H9 (cell line): ENCODE data around the gene SPECC1L. TPM values are rescaled to one million over a fixed set of nuclear protein-coding genes. Genes with fewer than 3 reads are reported as not detected.

Experiments
- DNase-seq: peaks from one replicate; pipeline ENCODE4 v3.0.0-alpha.2; 2017
- H2AFZ ChIP-seq: one replicate; pipeline ENCODE4 v1.6.1; 2013; ENCODE audit warnings: mild to moderate bottlenecking, low read length, control low read depth, moderate library complexity
- H2AK5ac ChIP-seq: 2 replicates; pipeline ENCODE4 v1.6.1; 2013; ENCODE audit warnings: low read length, control low read depth, mixed read lengths; ENCODE audit not compliant: insufficient read length
- H2BK120ac ChIP-seq: one replicate; pipeline ENCODE4 v1.6.1; 2013; ENCODE audit warnings: low read depth, mild to moderate bottlenecking, low read length, control low read depth, inconsistent platforms; ENCODE audit not compliant: poor library complexity, severe bottlenecking
- H2BK12ac ChIP-seq: 2 replicates; pipeline ENCODE4 v1.6.1; 2013; ENCODE audit warnings: low read length, control low read depth, mixed read lengths, low read depth; ENCODE audit not compliant: insufficient read length
- H2BK15ac ChIP-seq: 2 replicates; pipeline ENCODE4 v1.6.1; 2013; ENCODE audit warnings: low read depth, low read length, control low read depth
- H2BK20ac ChIP-seq: one replicate; pipeline ENCODE4 v1.6.1; 2013; ENCODE audit warnings: low read depth, mild to moderate bottlenecking, low read length, control low read depth, inconsistent platforms; ENCODE audit not compliant: poor library complexity, severe bottlenecking
- H2BK5ac ChIP-seq: 2 replicates; pipeline ENCODE4 v1.6.1; 2013; ENCODE audit warnings: low read length, control low read depth, mixed read lengths; ENCODE audit not compliant: insufficient read length
- H3K14ac ChIP-seq: 2 replicates; pipeline ENCODE4 v1.6.1; 2013; ENCODE audit warnings: low read length, control low read depth; ENCODE audit not compliant: insufficient read depth
- H3K18ac ChIP-seq: 2 replicates; pipeline ENCODE4 v1.6.1; 2013; ENCODE audit warnings: low read depth, mild to moderate bottlenecking, mixed read lengths, low read length, control low read depth; ENCODE audit not compliant: insufficient read length
- H3K23ac ChIP-seq: 2 replicates; pipeline ENCODE4 v1.6.1; 2013; ENCODE audit warnings: low read length, control low read depth, mixed read lengths, low read depth; ENCODE audit not compliant: insufficient read length
- H3K23me2 ChIP-seq: 2 replicates; pipeline ENCODE4 v1.6.1; 2013; ENCODE audit warnings: low read depth, mild to moderate bottlenecking, mixed read lengths, low read length, control low read depth; ENCODE audit not compliant: insufficient read length, poor library complexity, severe bottlenecking
- H3K27ac ChIP-seq: 2 replicates; pipeline ENCODE4 v1.5.1; 2013; ENCODE audit warnings: low read length, control low read depth, mixed read lengths, low read depth; ENCODE audit not compliant: insufficient read length
- H3K27me3 ChIP-seq: 2 replicates; pipeline ENCODE4 v1.6.1; 2013; ENCODE audit warnings: low read length, control low read depth, inconsistent platforms; ENCODE audit not compliant: insufficient read depth
- H3K4ac ChIP-seq: 2 replicates; pipeline ENCODE4 v1.6.1; 2013; ENCODE audit warnings: low read depth, mild to moderate bottlenecking, control low read depth, inconsistent platforms, low read length, moderate library complexity
- H3K4me1 ChIP-seq: 2 replicates; pipeline ENCODE4 v1.6.1; 2013; ENCODE audit warnings: low read length, control low read depth, inconsistent platforms; ENCODE audit not compliant: insufficient read depth
- H3K4me2 ChIP-seq: 2 replicates; pipeline ENCODE4 v1.6.1; 2013; ENCODE audit warnings: low read length, control low read depth, mixed read lengths; ENCODE audit not compliant: insufficient read length, insufficient read depth
- H3K56ac ChIP-seq: 2 replicates; pipeline ENCODE4 v1.6.1; 2013; ENCODE audit warnings: low read depth, mild to moderate bottlenecking, mixed read lengths, low read length, control low read depth; ENCODE audit not compliant: insufficient read length
- H3K79me1 ChIP-seq: 2 replicates; pipeline ENCODE4 v1.6.1; 2013; ENCODE audit warnings: low read depth, mild to moderate bottlenecking, moderate library complexity, low read length, control low read depth, inconsistent platforms; ENCODE audit not compliant: insufficient read depth, poor library complexity, severe bottlenecking
- H3K79me2 ChIP-seq: 2 replicates; pipeline ENCODE4 v1.6.1; 2013; ENCODE audit warnings: low read length, control low read depth, inconsistent platforms; ENCODE audit not compliant: insufficient read depth
- H3K9ac ChIP-seq: 2 replicates; pipeline ENCODE4 v1.6.1; 2013; ENCODE audit warnings: low read length, control low read depth, mixed read lengths; ENCODE audit not compliant: insufficient read length; ENCODE audit errors: extremely low read depth
- H3K9me3 ChIP-seq: one replicate; pipeline ENCODE4 v1.6.1; 2013; ENCODE audit warnings: low read depth, low read length, inconsistent platforms; ENCODE audit not compliant: control insufficient read depth
- H3T11ph ChIP-seq: one replicate; pipeline ENCODE4 v1.6.1; 2013; ENCODE audit warnings: mild to moderate bottlenecking, low read length, control low read depth, inconsistent platforms
- H4K20me1 ChIP-seq: one replicate; pipeline ENCODE4 v1.6.1; 2013; ENCODE audit not compliant: control insufficient read depth, insufficient read length, insufficient read depth
- H4K5ac ChIP-seq: 2 replicates; pipeline ENCODE4 v1.6.1; 2013; ENCODE audit warnings: low read depth, mild to moderate bottlenecking, mixed read lengths, low read length, control low read depth; ENCODE audit not compliant: insufficient read length
- H4K8ac ChIP-seq: replicated peaks from 2 replicates; pipeline ENCODE4 v1.6.1; 2013; ENCODE audit warnings: low read length, control low read depth, mixed read lengths, low read depth; ENCODE audit not compliant: insufficient read length
- H4K91ac ChIP-seq: 2 replicates; pipeline ENCODE4 v1.6.1; 2013; ENCODE audit warnings: low read depth, mild to moderate bottlenecking, moderate library complexity, mixed read lengths, low read length, control low read depth; ENCODE audit not compliant: insufficient read length
- H3K27ac Mint-ChIP-seq, 3 experiments: 2 replicates in 2 of 3; 3 replicates in 1 of 3; pipeline ENCODE4 v1.8.0; 2020 to 2021; ENCODE audit warnings: mixed read lengths in 3 of 3, mild to moderate bottlenecking in 1 of 3, moderate library complexity in 1 of 3
- H3K27me3 Mint-ChIP-seq: 2 replicates; pipeline ENCODE4 v1.8.0; 2021; ENCODE audit warnings: low read depth, mild to moderate bottlenecking, moderate library complexity, mixed read lengths
- H3K36me3 Mint-ChIP-seq, 3 experiments: 2 replicates in 2 of 3; 3 replicates in 1 of 3; pipeline ENCODE4 v1.8.0; 2020 to 2021; ENCODE audit warnings: low read depth in 3 of 3, mixed read lengths in 3 of 3; ENCODE audit not compliant: insufficient read depth in 1 of 3
- H3K4me1 Mint-ChIP-seq, 2 experiments: 2 replicates each; pipeline ENCODE4 v1.8.0; 2020; ENCODE audit warnings: mixed read lengths in 2 of 2
- H3K4me3 Mint-ChIP-seq, 2 experiments: 2 replicates in 1 of 2; 3 replicates in 1 of 2; pipeline ENCODE4 v1.8.0; 2020 to 2021; ENCODE audit warnings: mild to moderate bottlenecking in 2 of 2, mixed read lengths in 2 of 2, moderate library complexity in 1 of 2
- H3K9me3 Mint-ChIP-seq, 2 experiments: 2 replicates in 1 of 2; 3 replicates in 1 of 2; pipeline ENCODE4 v1.8.0; 2020; ENCODE audit warnings: mild to moderate bottlenecking in 2 of 2, mixed read lengths in 2 of 2, moderate library complexity in 1 of 2
- WGBS: extraction: QIAGEN DNeasy Blood & Tissue Kit; methylation state at CpG from one replicate; pipeline ENCODE4 v1.1.7; 2013; ENCODE audit warnings: missing lambda C conversion rate, low lambda C conversion rate, mixed read lengths; ENCODE audit not compliant: insufficient read length; ENCODE audit errors: extremely low coverage; 5-methylcytosine and 5-hydroxymethylcytosine counted together
- total RNA-seq: library from RNA; stranded (reverse); gene quantifications from 2 replicates; pipeline ENCODE4 v1.2.1, GENCODE V29; 2021
- TF ChIP-seq, protein P1 (sequence below): fragments of 200-600 bp; sonication (generic); conservative IDR thresholded peaks from 3 replicates; pipeline ENCODE4 v1.8.0; 2021; ENCODE audit warnings: antibody characterized with exemption, mild to moderate bottlenecking

The SPECC1L gene
- total RNA-seq, 1 experiment from 2014 or later: 57.1 TPM

DNA sequence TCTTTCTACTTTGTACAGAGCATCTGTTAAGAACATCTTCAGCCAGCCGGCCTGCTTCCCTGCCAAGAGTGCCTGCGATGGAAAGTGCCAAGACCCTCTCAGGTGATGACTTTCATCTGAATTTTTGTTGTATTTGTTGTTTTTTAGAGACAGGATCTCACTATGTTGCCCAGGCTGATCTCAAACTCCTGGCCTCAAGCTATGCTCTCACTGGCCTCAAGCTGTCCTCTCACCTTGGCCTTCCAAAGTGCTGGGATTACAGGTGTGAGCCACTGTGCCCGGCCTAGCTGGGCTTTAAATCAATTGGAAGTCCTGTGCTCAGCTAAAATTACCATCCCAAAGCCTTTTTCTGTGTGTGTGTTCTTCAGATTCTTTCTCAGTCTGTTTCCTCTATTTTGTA, 92.6 kb downstream of the SPECC1L start:
- Histone ChIP-seq H3K4me2 (no peak overlapping the region), H3K4ac (no peak overlapping the region), H2BK5ac (no peak overlapping the region), H4K91ac (no peak overlapping the region), H3T11ph (no peak overlapping the region), H3K79me1 (no peaks in the 10 kb centered on the region), H2BK120ac (no peak overlapping the region), H3K27ac (no peak overlapping the region), H3K4me1 (no peaks in the 10 kb centered on the region), H4K5ac (no peak overlapping the region), H2AK5ac (no peak overlapping the region), H3K56ac (no peak overlapping the region), H2BK15ac (no peak overlapping the region), H3K79me2 (no peaks in the 10 kb centered on the region), H2BK20ac (no peak overlapping the region), H3K9ac (no peak overlapping the region), H3K18ac (no peak overlapping the region), H3K23me2 (no peaks in the 10 kb centered on the region), H3K23ac (no peak overlapping the region), H4K20me1 (no peaks in the 10 kb centered on the region), H3K14ac (no peak overlapping the region), H3K9me3 (no peaks in the 10 kb centered on the region), H2BK12ac (no peak overlapping the region), H3K27me3 (no peaks in the 10 kb centered on the region), H4K8ac (no peak overlapping the region), H2AFZ (no peak overlapping the region)
- WGBS: no CpG with 5 or more reads among the region's 3 CpGs
- Mint-ChIP-seq H3K27ac (no peak overlapping the region), H3K4me3 (no peak overlapping the region), H3K9me3 (no peaks in the 10 kb centered on the region), H3K4me1 (no peaks in the 10 kb centered on the region), H3K27me3 (no peaks in the 10 kb centered on the region), H3K36me3 (peaks cover 15 to 49% (median 47%) of the 10 kb centered on the region in 3 experiments; a peak in 6 of 7 replicates)
- DNase-seq: no peak
- TF ChIP-seq, protein P1, sequence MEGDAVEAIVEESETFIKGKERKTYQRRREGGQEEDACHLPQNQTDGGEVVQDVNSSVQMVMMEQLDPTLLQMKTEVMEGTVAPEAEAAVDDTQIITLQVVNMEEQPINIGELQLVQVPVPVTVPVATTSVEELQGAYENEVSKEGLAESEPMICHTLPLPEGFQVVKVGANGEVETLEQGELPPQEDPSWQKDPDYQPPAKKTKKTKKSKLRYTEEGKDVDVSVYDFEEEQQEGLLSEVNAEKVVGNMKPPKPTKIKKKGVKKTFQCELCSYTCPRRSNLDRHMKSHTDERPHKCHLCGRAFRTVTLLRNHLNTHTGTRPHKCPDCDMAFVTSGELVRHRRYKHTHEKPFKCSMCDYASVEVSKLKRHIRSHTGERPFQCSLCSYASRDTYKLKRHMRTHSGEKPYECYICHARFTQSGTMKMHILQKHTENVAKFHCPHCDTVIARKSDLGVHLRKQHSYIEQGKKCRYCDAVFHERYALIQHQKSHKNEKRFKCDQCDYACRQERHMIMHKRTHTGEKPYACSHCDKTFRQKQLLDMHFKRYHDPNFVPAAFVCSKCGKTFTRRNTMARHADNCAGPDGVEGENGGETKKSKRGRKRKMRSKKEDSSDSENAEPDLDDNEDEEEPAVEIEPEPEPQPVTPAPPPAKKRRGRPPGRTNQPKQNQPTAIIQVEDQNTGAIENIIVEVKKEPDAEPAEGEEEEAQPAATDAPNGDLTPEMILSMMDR: no peak
